Body of pancreas (tissue), 4 donors: ENCODE data around the gene CHRNG. TPM values are rescaled to one million over a fixed set of nuclear protein-coding genes. Genes with fewer than 3 reads are reported as not detected.

Experiments
- ATAC-seq: fragments of 150-250 bp; one replicate; pipeline ENCODE4 v1.9.1; 2016
- DNase-seq, 4 donors: peaks; one replicate each; pipeline ENCODE4 v3.0.0-alpha.2; 2019
- H3K27ac ChIP-seq, 4 donors: fragments of 200-600 bp; sonication (generic); 1 replicate in 3 of 4; 2 replicates in 1 of 4; pipeline versions ENCODE4 v1.5.1 to v1.6.1; 2016 to 2019; ENCODE audit warnings: mild to moderate bottlenecking in 1 of 4, mixed read lengths in 1 of 4, moderate library complexity in 1 of 4
- H3K27me3 ChIP-seq, 2 donors: fragments of 200-600 bp; sonication (generic); one replicate each; pipeline ENCODE4 v1.6.0; 2016; ENCODE audit warnings: mild to moderate bottlenecking in 1 of 2
- H3K36me3 ChIP-seq, 2 donors: fragments of 200-600 bp; sonication (generic); replicated peaks in 1 of 2; 2 replicates each; pipeline ENCODE4 v1.5.1; 2016; ENCODE audit warnings: low read depth in 2 of 2; ENCODE audit not compliant: insufficient read depth in 1 of 2
- H3K4me1 ChIP-seq: fragments of 200-600 bp; sonication (generic); one replicate; pipeline ENCODE4 v1.6.0; 2016
- H3K4me3 ChIP-seq, 2 donors: fragments of 200-600 bp; sonication (generic); 1 replicate in 1 of 2; 2 replicates in 1 of 2; pipeline ENCODE4 v1.5.1; 2016 to 2019
- H3K9me3 ChIP-seq, 3 donors: fragments of 200-600 bp; sonication (generic); 1 replicate in 2 of 3; 2 replicates in 1 of 3; pipeline ENCODE4 v1.5.1; 2016
- POLR2A ChIP-seq, 3 donors: fragments of 450-650 bp; IDR thresholded peaks; one replicate each; pipeline ENCODE4 v1.6.1; 2016; ENCODE audit warnings: antibody characterized with exemption in 3 of 3, mild to moderate bottlenecking in 2 of 3
- WGBS, 2 donors: methylation state at CpG; one replicate each; pipeline ENCODE4 v1.1.5; 2017; 5-methylcytosine and 5-hydroxymethylcytosine counted together
- intact Hi-C: fragments of 100-400 bp; cut with DNase I; formaldehyde crosslinking; loops from one replicate; pipeline ENCODE4 v1.15.1; 2023
- total RNA-seq, 2 donors: library from RNA; depleted of rRNA; stranded (reverse); fragments of >200 nt; gene quantifications; one replicate each; pipeline ENCODE4 v1.1.0, GENCODE V29; 2016
- TF ChIP-seq, protein P1 (sequence below), 7 experiments: fragments of 450-650 bp in 4 of 7; fragments of 200-600 bp in 3 of 7; sonication (generic) in 3 of 7; IDR thresholded peaks; one replicate each; pipeline ENCODE4 v1.5.1; 2016 to 2019; ENCODE audit warnings: antibody characterized with exemption in 7 of 7

Gene CHRNG
- total RNA-seq, 2 donors from 2014 or later: not detected

DNA sequence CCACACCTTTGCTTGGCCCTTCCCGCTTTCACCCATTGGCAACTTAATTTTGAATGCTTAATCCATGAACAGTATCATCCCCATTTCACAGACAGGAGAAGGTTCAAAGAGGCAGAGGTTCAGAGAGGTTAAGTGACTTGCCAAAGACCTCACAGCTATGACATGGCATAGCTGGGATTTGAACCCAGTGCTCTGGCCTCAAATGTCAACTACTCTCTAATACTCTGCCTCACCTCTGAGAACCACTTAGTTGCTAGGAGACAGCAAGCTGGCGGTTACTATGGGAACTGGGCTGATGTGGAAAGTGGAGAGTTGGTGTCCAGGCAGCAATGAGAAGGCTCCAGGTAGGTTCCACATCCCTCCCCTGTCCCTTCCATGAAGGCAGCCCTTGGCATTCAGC is 35.1 kb upstream of the CHRNG start:
- no peak for ATAC-seq
- Histone ChIP-seq H3K27ac (no peak overlapping the region), H3K27me3 (peaks cover 0 to 6% of the 10 kb centered on the region in 2 donors), H3K9me3 (no peaks in the 10 kb centered on the region), H3K4me3 (no peak overlapping the region), H3K36me3 (no peaks in the 10 kb centered on the region), H3K4me1 (peaks cover 22% of the 10 kb centered on the region)
- TF ChIP-seq, protein P1, sequence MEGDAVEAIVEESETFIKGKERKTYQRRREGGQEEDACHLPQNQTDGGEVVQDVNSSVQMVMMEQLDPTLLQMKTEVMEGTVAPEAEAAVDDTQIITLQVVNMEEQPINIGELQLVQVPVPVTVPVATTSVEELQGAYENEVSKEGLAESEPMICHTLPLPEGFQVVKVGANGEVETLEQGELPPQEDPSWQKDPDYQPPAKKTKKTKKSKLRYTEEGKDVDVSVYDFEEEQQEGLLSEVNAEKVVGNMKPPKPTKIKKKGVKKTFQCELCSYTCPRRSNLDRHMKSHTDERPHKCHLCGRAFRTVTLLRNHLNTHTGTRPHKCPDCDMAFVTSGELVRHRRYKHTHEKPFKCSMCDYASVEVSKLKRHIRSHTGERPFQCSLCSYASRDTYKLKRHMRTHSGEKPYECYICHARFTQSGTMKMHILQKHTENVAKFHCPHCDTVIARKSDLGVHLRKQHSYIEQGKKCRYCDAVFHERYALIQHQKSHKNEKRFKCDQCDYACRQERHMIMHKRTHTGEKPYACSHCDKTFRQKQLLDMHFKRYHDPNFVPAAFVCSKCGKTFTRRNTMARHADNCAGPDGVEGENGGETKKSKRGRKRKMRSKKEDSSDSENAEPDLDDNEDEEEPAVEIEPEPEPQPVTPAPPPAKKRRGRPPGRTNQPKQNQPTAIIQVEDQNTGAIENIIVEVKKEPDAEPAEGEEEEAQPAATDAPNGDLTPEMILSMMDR (IDR thresholded peaks at IDR 0.05): no peak
- TF ChIP-seq POLR2A (IDR thresholded peaks at IDR 0.05): no peak
- no peak for DNase-seq
- 90 to 91% methylated on average over 2 of the region's 2 CpGs for whole genome bisulfite sequencing, 2 donors
- intact Hi-C loops: no loop called here

DNA sequence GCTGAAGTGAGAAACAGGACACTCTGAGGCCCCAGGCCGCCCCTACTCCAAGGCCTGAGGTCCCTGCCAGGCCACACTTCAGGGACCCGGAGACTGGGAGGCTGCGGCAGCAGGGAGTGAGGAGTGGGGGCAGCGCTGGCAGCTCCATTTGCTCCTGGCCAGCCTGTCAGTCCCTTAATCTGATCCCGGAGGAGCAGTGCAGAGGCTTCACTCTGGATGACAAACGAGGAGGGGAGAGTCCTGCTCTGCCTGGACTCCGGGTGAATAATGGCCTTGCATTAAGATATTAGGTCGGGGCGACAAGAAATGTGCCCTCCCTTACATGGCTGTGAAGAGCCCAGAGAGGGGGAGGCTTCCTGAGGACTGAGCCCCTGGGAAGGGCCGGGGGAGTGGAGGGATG is 33.6 kb upstream of the CHRNG start:
- Histone ChIP-seq H3K4me1 (peaks cover 22% of the 10 kb centered on the region), H3K4me3 (no peak overlapping the region), H3K9me3 (no peaks in the 10 kb centered on the region), H3K36me3 (no peaks in the 10 kb centered on the region), H3K27me3 (peaks cover 0 to 6% of the 10 kb centered on the region in 2 donors), H3K27ac (no peak overlapping the region)
- ATAC-seq (no peak), DNase-seq (no peak)
- intact Hi-C loops: no loop called here
- TF ChIP-seq, protein P1 (IDR thresholded peaks at IDR 0.05): no peak
- TF ChIP-seq POLR2A (IDR thresholded peaks at IDR 0.05): no peak
- 60 to 65% methylated on average over 9 of the region's 10 CpGs for WGBS, 2 donors

DNA sequence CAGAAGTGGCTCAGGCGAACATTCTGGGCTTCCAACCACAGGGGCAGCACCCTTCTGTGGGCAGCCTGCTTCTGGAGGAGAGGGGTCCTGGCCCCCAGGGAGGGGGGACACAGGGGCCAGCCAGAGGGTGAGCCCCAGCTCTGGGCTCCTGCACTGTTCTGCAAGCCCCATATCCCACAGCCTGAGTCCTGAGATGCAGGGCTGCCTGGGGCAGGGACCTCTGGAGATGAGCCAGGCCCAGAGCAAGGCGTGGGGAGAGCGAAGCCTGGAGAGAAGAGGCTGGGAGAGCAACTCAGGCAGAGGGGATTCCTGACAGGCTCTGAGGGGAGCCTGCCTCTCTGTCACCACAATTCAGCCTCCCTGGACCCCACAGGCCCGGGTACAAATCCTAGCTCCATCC is 32.8 kb upstream of the CHRNG start:
- intact Hi-C loops: no loop called here
- Histone ChIP-seq H3K4me1 (peaks cover 14% of the 10 kb centered on the region), H3K9me3 (no peaks in the 10 kb centered on the region), H3K27ac (no peak overlapping the region), H3K4me3 (no peak overlapping the region), H3K36me3 (no peaks in the 10 kb centered on the region), H3K27me3 (peaks cover 0 to 6% of the 10 kb centered on the region in 2 donors)
- TF ChIP-seq POLR2A (IDR thresholded peaks at IDR 0.05): no peak
- TF ChIP-seq, protein P1 (IDR thresholded peaks at IDR 0.05): no peak
- DNase-seq (no peak), ATAC-seq (no peak)
- WGBS, 2 donors: 82 to 90% methylated on average over 2 to 4 of the region's 4 CpGs

DNA sequence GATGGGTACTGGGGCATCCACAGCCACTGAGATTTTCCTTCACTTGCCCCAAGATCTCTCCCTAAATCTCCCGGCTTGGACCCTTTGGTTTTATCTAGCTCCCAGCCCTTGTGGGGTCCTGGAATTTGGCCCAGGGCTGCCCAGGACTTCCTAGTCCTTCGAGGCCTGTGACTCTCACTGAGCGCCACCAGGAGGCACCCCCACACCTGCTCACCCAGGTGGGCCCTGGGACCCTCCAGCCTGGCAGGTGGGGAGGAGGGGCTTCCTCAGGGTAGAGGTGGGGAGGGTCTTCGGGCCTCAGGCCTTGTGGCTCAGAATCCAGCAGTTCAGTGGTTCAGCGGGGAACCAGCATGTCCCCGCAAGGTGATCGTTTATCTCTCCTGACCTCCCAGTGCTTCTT is 31.2 kb upstream of the CHRNG start:
- WGBS, 2 donors: 65 to 80% methylated on average over 2 to 7 of the region's 7 CpGs
- Histone ChIP-seq H3K4me3 (no peak overlapping the region), H3K4me1 (peaks cover 2% of the 10 kb centered on the region), H3K27me3 (peaks cover 0 to 5% of the 10 kb centered on the region in 2 donors), H3K9me3 (no peaks in the 10 kb centered on the region), H3K36me3 (no peaks in the 10 kb centered on the region), H3K27ac (no peak overlapping the region)
- ATAC-seq: no peak
- no peak for DNase-seq
- TF ChIP-seq POLR2A (IDR thresholded peaks at IDR 0.05): no peak
- TF ChIP-seq, protein P1 (IDR thresholded peaks at IDR 0.05): no peak
- intact Hi-C loops: no loop called here

DNA sequence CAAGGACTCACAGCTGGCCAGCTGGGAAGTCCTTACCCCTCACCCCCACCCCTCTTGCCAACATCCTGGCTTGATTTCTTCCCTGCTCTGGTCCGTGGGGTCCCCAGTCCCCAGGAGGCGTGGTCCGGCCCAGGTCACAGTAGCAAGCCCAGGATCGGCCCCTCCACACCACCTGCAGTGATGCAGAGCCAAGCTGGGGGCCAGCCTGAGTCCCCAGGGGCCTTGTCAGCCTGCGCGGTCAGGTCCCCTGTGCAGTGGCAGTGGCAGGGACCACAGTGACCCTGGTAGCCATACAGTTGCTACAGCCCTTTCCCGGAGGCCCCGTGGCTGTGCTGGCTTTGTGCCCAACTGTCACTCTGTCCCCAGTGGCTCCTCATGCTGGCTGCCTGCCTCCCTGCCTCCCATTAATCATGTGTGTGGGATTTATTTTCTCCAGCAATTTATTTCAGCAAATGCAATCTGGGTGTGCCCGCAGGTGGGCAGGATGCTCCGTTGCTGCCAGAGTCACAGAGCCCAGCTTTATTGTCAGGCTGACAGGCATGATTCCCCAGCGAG is 28.1 kb upstream of the CHRNG start:
- 26 to 41% methylated on average over 6 to 11 of the region's 11 CpGs for WGBS, 2 donors
- TF ChIP-seq, protein P1 (IDR thresholded peaks at IDR 0.05): no peak
- TF ChIP-seq POLR2A (IDR thresholded peaks at IDR 0.05): no peak
- H3K9me3 ChIP-seq: no peaks in the 10 kb centered on the region
- no peaks in the 10 kb centered on the region for H3K36me3 ChIP-seq
- no peaks in the 10 kb centered on the region for H3K27me3 ChIP-seq
- H3K27ac ChIP-seq: no peak overlapping the region
- DNase-seq (peak in 3 of 4 donors; percentile 39 to 52 (median 48)), ATAC-seq (no peak)
- H3K4me3 ChIP-seq: no peak overlapping the region
- intact Hi-C loops: no loop called here
- H3K4me1 ChIP-seq: no peaks in the 10 kb centered on the region
